ENCODE data around the gene NKD2.

The NKD2 gene

DNA sequence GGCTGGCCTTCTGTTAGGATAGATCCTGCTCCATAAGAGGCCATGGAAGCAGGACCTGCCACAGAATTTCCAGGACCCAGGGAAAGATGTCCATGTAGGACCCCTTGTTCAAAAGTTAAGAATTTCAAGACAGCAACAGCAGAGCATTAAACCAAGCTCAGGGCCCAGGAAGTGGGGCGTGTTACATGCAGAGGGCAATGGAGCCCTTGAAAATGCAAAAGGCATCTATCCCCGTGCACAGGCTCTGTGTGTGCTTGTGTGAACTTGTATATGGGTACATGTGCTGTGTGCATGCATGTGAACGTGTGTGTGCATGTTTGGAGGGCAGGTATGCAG lies 14.4 kb upstream of the NKD2 start:
- no peak overlapping the region for H3K4me3 ChIP-seq (ENCODE audit: low read length)
- no peak for DNase-seq (ENCODE audit: low read depth)
- TF ChIP-seq, protein P1, sequence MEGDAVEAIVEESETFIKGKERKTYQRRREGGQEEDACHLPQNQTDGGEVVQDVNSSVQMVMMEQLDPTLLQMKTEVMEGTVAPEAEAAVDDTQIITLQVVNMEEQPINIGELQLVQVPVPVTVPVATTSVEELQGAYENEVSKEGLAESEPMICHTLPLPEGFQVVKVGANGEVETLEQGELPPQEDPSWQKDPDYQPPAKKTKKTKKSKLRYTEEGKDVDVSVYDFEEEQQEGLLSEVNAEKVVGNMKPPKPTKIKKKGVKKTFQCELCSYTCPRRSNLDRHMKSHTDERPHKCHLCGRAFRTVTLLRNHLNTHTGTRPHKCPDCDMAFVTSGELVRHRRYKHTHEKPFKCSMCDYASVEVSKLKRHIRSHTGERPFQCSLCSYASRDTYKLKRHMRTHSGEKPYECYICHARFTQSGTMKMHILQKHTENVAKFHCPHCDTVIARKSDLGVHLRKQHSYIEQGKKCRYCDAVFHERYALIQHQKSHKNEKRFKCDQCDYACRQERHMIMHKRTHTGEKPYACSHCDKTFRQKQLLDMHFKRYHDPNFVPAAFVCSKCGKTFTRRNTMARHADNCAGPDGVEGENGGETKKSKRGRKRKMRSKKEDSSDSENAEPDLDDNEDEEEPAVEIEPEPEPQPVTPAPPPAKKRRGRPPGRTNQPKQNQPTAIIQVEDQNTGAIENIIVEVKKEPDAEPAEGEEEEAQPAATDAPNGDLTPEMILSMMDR (IDR thresholded peaks at IDR 0.05; ENCODE audit: insufficient read depth, low read depth, low read length, missing control alignments), result no peak

DNA sequence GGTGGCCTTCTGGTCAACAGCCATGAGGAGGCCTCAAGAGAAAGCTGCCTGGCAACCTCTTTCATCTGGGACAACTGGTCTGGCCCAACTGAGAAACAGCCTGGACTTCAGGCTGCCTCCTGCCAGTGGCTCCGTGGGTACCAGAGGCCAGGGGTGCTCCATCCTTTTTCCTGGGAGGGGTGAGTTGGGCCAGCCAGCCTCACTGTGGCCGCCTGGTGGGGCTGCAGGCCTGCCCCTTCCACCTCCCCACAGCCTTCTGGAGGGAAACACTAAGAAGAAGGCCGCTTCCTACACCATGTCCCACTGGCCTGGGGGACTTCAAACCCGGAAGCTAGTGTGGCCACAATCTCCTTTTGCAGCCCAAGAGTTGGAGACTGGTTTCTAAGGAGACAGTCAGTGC lies 13.8 kb upstream of the NKD2 start:
- TF ChIP-seq, protein P1 (IDR thresholded peaks at IDR 0.05; ENCODE audit: insufficient read depth, low read depth, low read length, missing control alignments), result no peak
- DNase-seq (ENCODE audit: low read depth), result no peak
- H3K4me3 ChIP-seq (ENCODE audit: low read length), result no peak overlapping the region

DNA sequence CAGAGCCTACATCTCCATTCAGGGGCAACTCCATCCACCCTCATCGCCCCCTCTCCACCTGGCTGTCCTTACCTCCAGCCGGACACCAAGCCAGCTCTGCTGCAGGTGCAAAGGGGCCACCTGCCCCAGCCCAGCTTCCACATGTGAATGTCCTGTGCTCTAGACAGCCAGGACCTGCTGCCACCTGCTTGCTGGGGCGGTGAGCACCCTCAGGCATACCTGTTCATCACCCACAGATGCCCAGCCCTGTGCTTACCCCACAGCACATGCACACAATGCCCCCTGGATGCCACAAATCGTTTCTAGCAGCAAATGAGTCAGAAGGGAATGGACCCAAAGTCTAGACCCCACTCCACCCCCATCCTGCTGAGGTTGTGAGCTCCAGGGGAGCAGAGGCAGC lies 13.3 kb upstream of the NKD2 start:
- TF ChIP-seq, protein P1 (IDR thresholded peaks at IDR 0.05; ENCODE audit: insufficient read depth, low read depth, low read length, missing control alignments), result no peak
- no peak overlapping the region for H3K4me3 ChIP-seq (ENCODE audit: low read length)
- DNase-seq (ENCODE audit: low read depth), result no peak

DNA sequence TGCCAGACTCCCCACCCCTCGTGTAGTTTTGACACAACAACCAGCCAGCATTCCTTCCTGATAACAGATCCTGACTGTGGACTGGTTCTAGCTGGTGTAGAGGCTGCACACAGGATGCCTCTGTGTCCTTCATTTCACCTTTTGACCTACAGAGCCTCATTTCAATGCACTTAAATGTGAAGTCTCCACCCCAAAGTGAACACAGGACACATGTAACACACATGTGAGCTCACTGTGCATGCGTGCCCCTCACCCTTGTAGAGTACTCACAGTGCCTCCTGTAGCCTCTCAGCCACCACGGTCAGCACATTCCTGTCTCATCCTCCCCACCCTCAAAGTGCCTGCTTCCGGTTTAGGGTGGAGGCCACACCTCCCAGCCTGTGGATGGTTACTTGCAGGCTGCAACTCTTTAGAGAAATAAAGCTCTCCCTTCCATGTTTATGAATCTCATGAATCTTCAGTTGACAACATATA lies 11.6 kb upstream of the NKD2 start:
- no peak overlapping the region for H3K4me3 ChIP-seq (ENCODE audit: low read length)
- DNase-seq (ENCODE audit: low read depth), result no peak
- TF ChIP-seq, protein P1 (IDR thresholded peaks at IDR 0.05; ENCODE audit: insufficient read depth, low read depth, low read length, missing control alignments), result no peak

DNA sequence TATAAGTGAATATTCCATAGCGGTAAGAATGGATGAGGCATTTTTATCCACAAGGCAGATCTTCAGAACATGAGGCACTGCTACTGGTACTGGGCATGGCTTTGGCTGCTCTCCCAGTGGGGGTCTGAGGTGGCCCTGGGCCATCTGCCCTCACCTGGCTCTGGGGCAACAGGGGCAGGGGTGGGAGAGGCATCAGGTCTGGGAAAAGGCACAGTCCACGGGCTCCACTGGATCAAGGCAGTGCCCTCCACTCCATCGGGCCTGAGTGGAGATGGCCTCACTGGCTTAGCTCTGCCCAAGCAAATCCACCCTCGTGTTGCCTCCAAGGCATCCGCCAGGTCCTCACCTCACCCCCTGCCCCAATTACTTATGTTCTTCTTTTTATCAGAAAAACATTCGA lies 10.9 kb upstream of the NKD2 start:
- no peak overlapping the region for H3K4me3 ChIP-seq (ENCODE audit: low read length)
- TF ChIP-seq, protein P1 (IDR thresholded peaks at IDR 0.05; ENCODE audit: insufficient read depth, low read depth, low read length, missing control alignments), result no peak
- DNase-seq (ENCODE audit: low read depth), result no peak

DNA sequence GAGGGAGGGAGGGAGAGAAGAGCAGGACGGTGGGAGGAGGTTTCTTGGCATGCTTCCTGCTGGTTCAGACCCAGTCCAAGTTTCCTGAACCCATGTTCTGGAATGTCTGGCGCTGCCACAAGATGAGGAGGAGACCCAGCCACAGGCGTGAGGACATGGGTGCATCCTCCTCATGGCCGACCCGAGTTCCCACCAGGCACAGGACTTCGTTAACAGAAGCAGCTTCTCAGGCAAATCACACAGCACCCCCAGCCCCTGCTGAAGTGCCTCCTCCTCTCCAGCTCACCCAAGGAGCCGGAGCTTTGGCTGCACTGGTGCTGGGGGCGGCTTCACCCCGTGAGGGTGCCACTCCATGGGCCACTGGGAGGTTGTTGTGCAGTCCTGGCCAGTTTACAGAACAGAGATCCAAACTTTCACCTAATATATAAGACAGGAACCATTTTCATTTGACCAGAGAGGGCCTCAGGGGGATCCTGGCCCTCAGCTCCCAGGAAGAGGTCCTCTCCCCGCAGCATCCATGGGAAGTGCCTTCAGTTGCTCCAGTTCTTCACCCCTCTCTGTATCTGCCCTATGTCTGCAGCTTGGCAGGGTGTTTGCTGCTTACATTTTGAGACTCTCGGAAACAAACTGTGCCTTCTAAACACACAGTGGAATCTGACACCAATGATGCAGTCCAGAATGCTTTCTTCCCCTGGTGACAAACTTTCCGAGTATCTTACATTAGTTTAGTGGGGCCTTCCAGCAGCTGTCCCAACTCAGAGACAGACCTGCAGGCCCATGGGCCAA lies 10.2 kb upstream of the NKD2 start:
- no peak for DNase-seq (ENCODE audit: low read depth)
- TF ChIP-seq, protein P1 (IDR thresholded peaks at IDR 0.05; ENCODE audit: insufficient read depth, low read depth, low read length, missing control alignments), result no peak
- no peak overlapping the region for H3K4me3 ChIP-seq (ENCODE audit: low read length)

DNA sequence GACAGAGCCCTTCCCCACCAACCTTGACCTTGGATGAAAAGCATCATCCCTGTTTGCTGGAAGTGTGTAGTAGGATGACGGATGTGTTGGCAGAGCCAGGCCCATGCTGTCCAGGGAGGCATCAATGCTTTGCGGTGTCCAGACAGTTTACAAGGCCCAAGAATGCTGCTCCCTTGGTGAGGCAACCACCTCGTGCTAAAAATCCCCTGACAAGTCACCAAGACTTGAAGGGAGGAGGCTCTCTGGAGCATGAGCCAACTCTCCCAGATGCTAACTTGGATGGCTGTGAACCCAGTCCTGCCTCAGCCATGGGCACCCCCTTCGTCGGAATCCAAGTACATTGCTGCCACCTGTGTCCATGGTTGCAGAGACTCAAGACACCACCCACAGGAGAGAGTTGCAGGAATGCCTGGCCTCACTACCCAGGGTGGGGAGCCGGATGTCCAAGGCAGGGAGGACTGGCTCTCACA lies 9.5 kb upstream of the NKD2 start:
- TF ChIP-seq, protein P1 (IDR thresholded peaks at IDR 0.05; ENCODE audit: insufficient read depth, low read depth, low read length, missing control alignments), result no peak
- DNase-seq (ENCODE audit: low read depth), result no peak
- no peak overlapping the region for H3K4me3 ChIP-seq (ENCODE audit: low read length)

Data from epithelial cell of esophagus (primary cell).